Chondrocyte (in vitro differentiated cells): ENCODE results near the gene USHBP1. TPM values are rescaled to one million over a fixed set of nuclear protein-coding genes. Genes with fewer than 3 reads are reported as not detected.
"Not testable (repeated sequence)": the region's sequence is repeated elsewhere in the genome, so short reads cannot be mapped to it uniquely, and the experiment has no call there.

Experiments
- DNase-seq: peaks from one replicate; pipeline ENCODE4 v3.0.0; 2021; ENCODE audit warnings: mixed read lengths, low spot score
- H3K27ac Mint-ChIP-seq: one replicate; pipeline ENCODE4 v1.8.0; 2021; ENCODE audit warnings: mild to moderate bottlenecking, moderate library complexity, mixed read lengths; ENCODE audit not compliant: unreplicated experiment
- H3K27me3 Mint-ChIP-seq: 2 replicates; pipeline ENCODE4 v1.8.0; 2021; ENCODE audit warnings: low read depth, mixed read lengths
- H3K36me3 Mint-ChIP-seq: 2 replicates; pipeline ENCODE4 v1.8.0; 2021; ENCODE audit warnings: low read depth, mixed read lengths
- H3K4me1 Mint-ChIP-seq: 2 replicates; pipeline ENCODE4 v1.8.0; 2021; ENCODE audit warnings: low read depth, mild to moderate bottlenecking, mixed read lengths
- H3K4me3 Mint-ChIP-seq: one replicate; pipeline ENCODE4 v1.8.0; 2021; ENCODE audit warnings: mild to moderate bottlenecking, moderate library complexity, mixed read lengths; ENCODE audit not compliant: unreplicated experiment
- H3K9me3 Mint-ChIP-seq: 2 replicates; pipeline ENCODE4 v1.8.0; 2021; ENCODE audit warnings: low read depth, mixed read lengths
- total RNA-seq: library from RNA; stranded (reverse); gene quantifications from 3 replicates; pipeline ENCODE4 v1.2.1, GENCODE V29; 2021
- TF ChIP-seq, protein P1 (sequence below): fragments of 200-600 bp; sonication (generic); IDR thresholded peaks from 2 replicates; pipeline ENCODE4 v1.5.0; 2021; ENCODE audit warnings: antibody characterized with exemption, mild to moderate bottlenecking, moderate library complexity

USHBP1 gene
- total RNA-seq, 1 donor from 2014 or later: not detected

DNA sequence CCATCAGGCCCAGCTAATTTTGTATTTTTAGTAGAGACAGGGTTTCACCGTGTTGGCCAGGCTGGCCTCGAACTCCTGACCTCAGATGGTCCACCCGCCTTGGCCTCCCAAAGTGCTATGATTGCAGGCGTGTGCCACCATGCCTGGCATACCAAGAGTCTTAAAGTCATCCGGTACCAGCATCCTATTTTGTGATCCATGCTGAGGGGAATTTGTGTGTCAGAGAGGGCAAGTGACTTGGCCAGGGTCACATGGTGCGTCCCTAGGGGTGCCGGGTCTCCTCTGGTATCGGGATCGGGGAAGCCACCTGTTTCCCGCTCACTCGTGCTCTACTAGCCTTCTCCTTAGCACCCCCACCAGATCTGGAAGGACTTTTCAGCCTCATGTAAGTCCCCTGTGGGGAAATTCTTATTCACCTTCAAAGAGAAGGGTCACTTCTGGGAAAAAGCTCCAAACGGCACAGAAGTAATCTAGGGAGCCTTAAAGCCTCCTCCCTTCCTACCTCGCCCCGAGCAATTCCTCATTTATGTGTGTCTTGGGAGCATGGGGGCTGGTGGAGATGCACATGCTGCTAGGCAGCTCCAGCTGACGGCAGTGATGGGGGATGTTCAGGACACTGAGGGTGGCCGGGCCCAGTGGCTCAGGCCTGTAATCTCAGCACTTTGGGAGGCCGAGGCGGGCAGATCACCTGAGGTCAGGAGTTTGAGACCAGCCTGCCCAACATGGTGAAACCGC, 11.1 kb upstream of the USHBP1 start:
- Mint-ChIP-seq H3K9me3 (no peaks in the 10 kb centered on the region), H3K27me3 (no peaks in the 10 kb centered on the region), H3K4me3 (no peak overlapping the region), H3K27ac (no peak overlapping the region), H3K36me3 (peaks cover 22% of the 10 kb centered on the region), H3K4me1 (no peaks in the 10 kb centered on the region)
- TF ChIP-seq, protein P1, sequence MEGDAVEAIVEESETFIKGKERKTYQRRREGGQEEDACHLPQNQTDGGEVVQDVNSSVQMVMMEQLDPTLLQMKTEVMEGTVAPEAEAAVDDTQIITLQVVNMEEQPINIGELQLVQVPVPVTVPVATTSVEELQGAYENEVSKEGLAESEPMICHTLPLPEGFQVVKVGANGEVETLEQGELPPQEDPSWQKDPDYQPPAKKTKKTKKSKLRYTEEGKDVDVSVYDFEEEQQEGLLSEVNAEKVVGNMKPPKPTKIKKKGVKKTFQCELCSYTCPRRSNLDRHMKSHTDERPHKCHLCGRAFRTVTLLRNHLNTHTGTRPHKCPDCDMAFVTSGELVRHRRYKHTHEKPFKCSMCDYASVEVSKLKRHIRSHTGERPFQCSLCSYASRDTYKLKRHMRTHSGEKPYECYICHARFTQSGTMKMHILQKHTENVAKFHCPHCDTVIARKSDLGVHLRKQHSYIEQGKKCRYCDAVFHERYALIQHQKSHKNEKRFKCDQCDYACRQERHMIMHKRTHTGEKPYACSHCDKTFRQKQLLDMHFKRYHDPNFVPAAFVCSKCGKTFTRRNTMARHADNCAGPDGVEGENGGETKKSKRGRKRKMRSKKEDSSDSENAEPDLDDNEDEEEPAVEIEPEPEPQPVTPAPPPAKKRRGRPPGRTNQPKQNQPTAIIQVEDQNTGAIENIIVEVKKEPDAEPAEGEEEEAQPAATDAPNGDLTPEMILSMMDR: no peak
- DNase-seq: no peak

DNA sequence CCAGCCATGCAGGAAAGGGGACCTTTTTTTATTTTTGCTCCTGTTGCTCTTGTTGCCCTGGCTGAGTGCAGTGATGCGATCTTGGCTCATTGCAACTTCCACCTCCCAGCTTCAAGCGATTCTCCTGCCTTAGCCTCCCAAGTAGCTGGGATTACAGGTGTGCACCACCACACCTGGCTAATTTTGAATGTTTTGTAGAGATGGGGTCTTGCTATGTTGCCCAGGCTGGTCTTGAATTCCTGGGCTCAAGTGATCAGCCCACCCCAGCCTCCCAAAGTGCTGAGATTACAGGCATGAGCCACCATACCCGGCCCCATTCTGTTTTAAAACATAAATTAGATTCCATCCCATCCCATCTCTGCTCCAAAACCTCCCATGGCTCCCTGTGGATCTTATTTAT, 10.3 kb upstream of the USHBP1 start:
- not testable (repeated sequence) for H3K4me1 Mint-ChIP-seq, H3K27ac Mint-ChIP-seq, H3K4me3 Mint-ChIP-seq, H3K27me3 Mint-ChIP-seq, H3K9me3 Mint-ChIP-seq, DNase-seq
- H3K36me3 Mint-ChIP-seq: peaks cover 24% of the 10 kb centered on the region

GRCh38 chr19:17268754-17269153, 4.2 kb upstream of the USHBP1 start:
- Mint-ChIP-seq H3K27ac (no peak overlapping the region), H3K4me1 (peaks cover 16% of the 10 kb centered on the region), H3K4me3 (no peak overlapping the region), H3K36me3 (peaks cover 6% of the 10 kb centered on the region), H3K27me3 (no peaks in the 10 kb centered on the region), H3K9me3 (peaks cover 4% of the 10 kb centered on the region)
- DNase-seq: no peak
- TF ChIP-seq, protein P1: no peak

DNA sequence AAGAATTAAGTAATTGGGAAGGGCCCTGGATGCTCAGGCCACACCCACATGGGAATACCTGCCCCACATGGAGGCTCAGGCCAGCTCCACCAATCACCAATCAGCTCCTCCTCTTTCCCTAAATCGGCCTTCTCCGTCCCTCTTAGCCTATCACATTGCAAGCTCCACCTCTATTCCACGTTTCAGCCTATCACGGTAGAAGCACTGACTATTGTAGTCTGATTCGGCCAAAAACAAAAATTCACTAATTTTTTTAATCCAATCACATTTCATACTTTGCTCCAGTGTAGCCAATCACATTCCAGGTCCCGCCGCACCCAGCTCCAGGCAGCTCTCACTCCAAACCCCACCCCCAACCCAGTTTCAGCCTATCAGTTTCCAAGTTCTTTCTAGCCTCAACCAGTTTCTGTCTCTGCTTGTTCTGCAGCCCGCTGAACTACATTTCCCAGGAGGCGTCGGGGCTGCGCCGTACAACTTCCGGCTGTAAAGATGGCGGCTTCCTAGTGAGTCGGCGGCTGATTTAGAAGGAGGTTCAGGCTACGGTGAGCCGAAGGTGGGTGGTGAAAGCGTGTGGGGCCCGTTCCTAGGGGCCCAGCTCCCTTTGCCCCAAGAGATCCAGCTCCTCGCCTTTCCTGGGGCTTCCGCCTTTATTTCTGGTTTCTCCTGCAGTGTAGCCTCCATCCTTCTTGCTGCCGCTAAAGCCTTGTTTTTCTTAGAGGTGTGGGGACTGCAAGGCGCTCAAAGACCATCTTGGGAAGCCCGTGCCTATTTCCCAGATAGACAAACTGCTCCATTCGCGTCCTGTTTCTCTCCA, 2.6 kb upstream of the USHBP1 start, which contains the start of gene BABAM1:
Gene BABAM1, plus strand, starts transcription at position 469 of the 814 bp plus-strand sequence. CDS start 1,364 bp downstream, outside the sequence.
- TF ChIP-seq, protein P1: no peak
- H3K4me3 Mint-ChIP-seq: peak within 1 kb of the TSS; percentile 85

DNA sequence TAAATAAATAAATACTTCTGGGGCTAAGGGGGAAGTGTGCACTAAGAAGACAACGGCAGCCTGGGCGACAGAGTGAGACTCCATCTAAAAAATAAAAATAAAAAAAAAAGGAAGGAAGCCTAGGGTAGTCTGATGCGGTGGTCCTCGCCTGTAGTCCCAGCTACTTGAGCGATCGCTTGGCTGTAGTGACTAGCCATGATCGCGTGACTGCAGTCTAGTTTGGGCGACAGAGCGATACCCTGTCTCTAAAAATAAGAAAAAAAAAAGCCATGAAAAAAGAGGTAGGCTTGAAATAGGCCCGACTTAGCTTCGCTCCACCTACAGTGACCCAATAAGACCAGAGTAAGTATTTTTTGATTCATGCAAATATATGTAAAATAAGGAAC, 2.0 kb upstream of the USHBP1 start:
- H3K4me1 Mint-ChIP-seq: peaks cover 16% of the 10 kb centered on the region
- TF ChIP-seq, protein P1: no peak
- H3K36me3 Mint-ChIP-seq: peaks cover 6% of the 10 kb centered on the region
- H3K9me3 Mint-ChIP-seq: peaks cover 4% of the 10 kb centered on the region
- no peaks in the 10 kb centered on the region for H3K27me3 Mint-ChIP-seq
- no peak for DNase-seq
- H3K27ac Mint-ChIP-seq: peak overlapping the region; percentile 97
- no peak overlapping the region for H3K4me3 Mint-ChIP-seq

More for the DNA sequence above, 2.6 kb upstream of the USHBP1 start, which contains the start of gene BABAM1:
- H3K27me3 Mint-ChIP-seq: no peaks in the 10 kb centered on the region
- DNase-seq: no peak
- peaks cover 16% of the 10 kb centered on the region for H3K4me1 Mint-ChIP-seq
- H3K36me3 Mint-ChIP-seq: peaks cover 6% of the 10 kb centered on the region
- H3K9me3 Mint-ChIP-seq: peaks cover 4% of the 10 kb centered on the region
- peak within 1 kb of the TSS; percentile 97 for H3K27ac Mint-ChIP-seq
